ENCODE data around the gene CACNA1B. TPM values are rescaled to one million over a fixed set of nuclear protein-coding genes. Genes with fewer than 3 reads are reported as not detected.

Gene CACNA1B
- total and polyA plus RNA-seq, 2 of the 4 experiments (the other 2 are of a cell fraction) = 0.02 TPM; not detected in 1

GRCh38 chr9:138042640-138043039, 165.1 kb downstream of the CACNA1B start:
- no peak overlapping the region for H2BK5ac ChIP-seq (ENCODE audit: low read depth, low read length, poor library complexity, severe bottlenecking)
- no peaks in the 10 kb centered on the region for H3K4me1 ChIP-seq (ENCODE audit: control insufficient read depth, insufficient read depth, low read length)
- no TSS peak for BruUV-seq (replicated peaks)
- no peaks in the 10 kb centered on the region for H3K9me1 ChIP-seq (ENCODE audit: insufficient read depth, low read length)
- H3K27ac ChIP-seq (ENCODE audit: insufficient read depth, low read length) = no peak overlapping the region
- TF ChIP-seq MAFK (IDR thresholded peaks at IDR 0.05; ENCODE audit: low read depth, low read length) = no peak
- TF ChIP-seq USF2 (IDR thresholded peaks at IDR 0.05; ENCODE audit: low read depth, low read length) = no peak
- TF ChIP-seq RAD21 (IDR thresholded peaks at IDR 0.05; ENCODE audit: low read length) = no peak
- TF ChIP-seq MAZ (IDR thresholded peaks at IDR 0.05; ENCODE audit: borderline replicate concordance, low read depth, low read length) = no peak
- TF ChIP-seq SMC3 (IDR thresholded peaks at IDR 0.05; ENCODE audit: low read depth, low read length) = no peak
- no peak for TF ChIP-seq NFE2L2 (IDR thresholded peaks at IDR 0.05; ENCODE audit: low read depth, low read length)
- no peak for TF ChIP-seq ELK1 (IDR thresholded peaks at IDR 0.05; ENCODE audit: borderline replicate concordance, low read depth, low read length)
- TF ChIP-seq POLR2A (IDR thresholded peaks at IDR 0.05; ENCODE audit: low read depth, low read length) = no peak
- TF ChIP-seq CEBPB (IDR thresholded peaks at IDR 0.05; ENCODE audit: low read depth, low read length) = no peak
- no peak for TF ChIP-seq MXI1 (IDR thresholded peaks at IDR 0.05; ENCODE audit: borderline replicate concordance, low read depth, low read length)
- no peak for TF ChIP-seq FOS (IDR thresholded peaks at IDR 0.05; ENCODE audit: low read depth, low read length)
- TF ChIP-seq BHLHE40 (IDR thresholded peaks at IDR 0.05; ENCODE audit: low read depth, low read length) = no peak
- no peak for TF ChIP-seq CHD1 (IDR thresholded peaks at IDR 0.05; ENCODE audit: low read depth, low read length)
- no peak for TF ChIP-seq RFX5 (IDR thresholded peaks at IDR 0.05; ENCODE audit: low read depth, low read length)
- no peak for TF ChIP-seq CTCF (conservative IDR thresholded peaks at IDR 0.05; ENCODE audit: low read depth, low read length)
- no peak for TF ChIP-seq RCOR1 (IDR thresholded peaks at IDR 0.05; ENCODE audit: insufficient replicate concordance, low read length)
- dilution Hi-C loops (cut with HindIII; ENCODE audit: low sequenced_read_pairs, unreplicated experiment) (no loop called here), intact Hi-C loops (cut with micrococcal nuclease) (no loop called here), in situ Hi-C loops (cut with MboI; ENCODE audit: low sequenced_read_pairs) (no loop called here)
- 41% methylated on average over 4 of the region's 8 CpGs; no CpG with 5 or more reads in 1 of the 2 experiments for WGBS, 2 experiments (ENCODE audit: extremely low coverage in 2 of 2, insufficient read length in 1 of 2)
- no peak overlapping the region for H2BK20ac ChIP-seq (ENCODE audit: low read depth, low read length)
- H2AFZ ChIP-seq (replicated peaks; ENCODE audit: low read length, poor library complexity) = no peak overlapping the region
- no peaks in the 10 kb centered on the region for H3K36me3 ChIP-seq (ENCODE audit: control insufficient read depth, insufficient read depth, low read length)
- H2BK120ac ChIP-seq (ENCODE audit: low read depth, low read length) = no peak overlapping the region
- no peak overlapping the region for H4K91ac ChIP-seq (ENCODE audit: insufficient read depth, low read depth, low read length)
- H3K79me1 ChIP-seq (ENCODE audit: low read depth in 1 of 2, low read length in 2 of 2) = no peaks in the 10 kb centered on the region
- H2AK9ac ChIP-seq (replicated peaks; ENCODE audit: low read depth, low read length, poor library complexity) = no peak overlapping the region
- no peak overlapping the region for H3K56ac ChIP-seq (ENCODE audit: extremely low read depth, insufficient read depth, low read length)
- H4K8ac ChIP-seq (ENCODE audit: low read depth in 2 of 2, low read length in 2 of 2) = no peak overlapping the region
- no peak overlapping the region for H3K4ac ChIP-seq (ENCODE audit: low read depth, low read length)
- ChIA-PET POLR2A (ENCODE audit: unreplicated experiment) (no interaction called here), CTCF (no interaction called here)
- H3K4me2 ChIP-seq (ENCODE audit: low read depth, low read length) = no peak overlapping the region
- no peaks in the 10 kb centered on the region for H4K20me1 ChIP-seq (ENCODE audit: insufficient read depth, low read length)
- no peak overlapping the region for H3K4me3 ChIP-seq (ENCODE audit: insufficient read depth, low read depth, low read length)
- peaks cover 46% of the 10 kb centered on the region for H3K9me3 ChIP-seq (ENCODE audit: control insufficient read depth, insufficient read depth, low read length)
- no peak overlapping the region for H3K14ac ChIP-seq (replicated peaks; ENCODE audit: low read depth, low read length)
- ATAC-seq (ENCODE audit: low read depth) = no peak
- H2BK15ac ChIP-seq (ENCODE audit: low read depth, low read length) = no peak overlapping the region
- no peak overlapping the region for H3K9ac ChIP-seq (ENCODE audit: low read depth, low read length)
- no peak overlapping the region for H3K23ac ChIP-seq (ENCODE audit: low read depth, low read length)
- H2AK5ac ChIP-seq (ENCODE audit: low read depth, low read length) = no peak overlapping the region
- H4K5ac ChIP-seq (ENCODE audit: low read depth, low read length) = no peak overlapping the region
- no peak overlapping the region for H3K18ac ChIP-seq (ENCODE audit: low read depth, low read length)
- no peak for DNase-seq
- no peaks in the 10 kb centered on the region for H3K27me3 ChIP-seq (ENCODE audit: control insufficient read depth, insufficient read depth, low read length)

Measured in IMR-90 (cell line).